Prostate gland (tissue), 2 donors: ENCODE data around the gene DNAJC1.

ENCODE experiments used
- POLR2A ChIP-seq: fragments of 450-650 bp; IDR thresholded peaks from one replicate; pipeline ENCODE4 v1.6.1; 2016; ENCODE audit warnings: antibody characterized with exemption, mild to moderate bottlenecking
- POLR2AphosphoS5 ChIP-seq: sonication (generic); formaldehyde crosslinking; IDR thresholded peaks from one replicate; pipeline ENCODE4 v1.6.1; 2017; ENCODE audit warnings: antibody characterized with exemption
- TF ChIP-seq, protein P1 (sequence below), 4 experiments: fragments of 200-600 bp in 2 of 4; fragments of 450-650 bp in 2 of 4; sonication (generic) in 2 of 4; IDR thresholded peaks; 1 replicate in 3 of 4; 2 replicates in 1 of 4; pipeline ENCODE4 v1.5.1; 2016 to 2019; ENCODE audit warnings: antibody characterized with exemption in 4 of 4, mild to moderate bottlenecking in 2 of 4, moderate library complexity in 2 of 4

DNA sequence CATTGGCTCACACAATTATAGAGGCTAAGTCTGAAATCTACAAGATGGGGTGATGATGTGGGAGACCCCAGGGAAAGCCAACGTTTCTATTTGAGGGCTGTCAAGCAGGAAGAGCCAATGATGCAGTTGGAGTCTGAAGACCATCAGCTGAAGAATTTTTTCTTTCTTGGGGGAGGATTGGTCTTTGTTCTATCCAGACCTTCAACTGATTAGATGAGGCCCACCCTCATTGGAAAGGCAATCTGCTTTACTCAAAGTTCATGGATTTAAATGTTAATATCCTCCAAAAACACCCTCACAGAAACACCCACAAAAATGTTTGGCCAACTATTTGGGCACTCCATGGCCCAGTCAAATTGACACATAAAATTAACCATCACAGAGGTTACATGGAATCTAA, 44.3 kb upstream of the DNAJC1 start:
- no peak for TF ChIP-seq POLR2A
- TF ChIP-seq, protein P1, sequence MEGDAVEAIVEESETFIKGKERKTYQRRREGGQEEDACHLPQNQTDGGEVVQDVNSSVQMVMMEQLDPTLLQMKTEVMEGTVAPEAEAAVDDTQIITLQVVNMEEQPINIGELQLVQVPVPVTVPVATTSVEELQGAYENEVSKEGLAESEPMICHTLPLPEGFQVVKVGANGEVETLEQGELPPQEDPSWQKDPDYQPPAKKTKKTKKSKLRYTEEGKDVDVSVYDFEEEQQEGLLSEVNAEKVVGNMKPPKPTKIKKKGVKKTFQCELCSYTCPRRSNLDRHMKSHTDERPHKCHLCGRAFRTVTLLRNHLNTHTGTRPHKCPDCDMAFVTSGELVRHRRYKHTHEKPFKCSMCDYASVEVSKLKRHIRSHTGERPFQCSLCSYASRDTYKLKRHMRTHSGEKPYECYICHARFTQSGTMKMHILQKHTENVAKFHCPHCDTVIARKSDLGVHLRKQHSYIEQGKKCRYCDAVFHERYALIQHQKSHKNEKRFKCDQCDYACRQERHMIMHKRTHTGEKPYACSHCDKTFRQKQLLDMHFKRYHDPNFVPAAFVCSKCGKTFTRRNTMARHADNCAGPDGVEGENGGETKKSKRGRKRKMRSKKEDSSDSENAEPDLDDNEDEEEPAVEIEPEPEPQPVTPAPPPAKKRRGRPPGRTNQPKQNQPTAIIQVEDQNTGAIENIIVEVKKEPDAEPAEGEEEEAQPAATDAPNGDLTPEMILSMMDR (IDR thresholded peaks at IDR 0.05): no peak
- TF ChIP-seq POLR2AphosphoS5: no peak
